ENCODE results near the gene SNAP47.

SNAP47 gene

GRCh38 chr1:227753999-227754711 lies 18.9 kb downstream of the SNAP47 start:
- H3K4me2 ChIP-seq (ENCODE audit: low read length): no peak overlapping the region
- H3K4me1 ChIP-seq (ENCODE audit: control insufficient read depth, low read length): no peaks in the 10 kb centered on the region
- H3K27me3 ChIP-seq (ENCODE audit: control insufficient read depth, low read length): no peaks in the 10 kb centered on the region
- TF ChIP-seq, protein P1, sequence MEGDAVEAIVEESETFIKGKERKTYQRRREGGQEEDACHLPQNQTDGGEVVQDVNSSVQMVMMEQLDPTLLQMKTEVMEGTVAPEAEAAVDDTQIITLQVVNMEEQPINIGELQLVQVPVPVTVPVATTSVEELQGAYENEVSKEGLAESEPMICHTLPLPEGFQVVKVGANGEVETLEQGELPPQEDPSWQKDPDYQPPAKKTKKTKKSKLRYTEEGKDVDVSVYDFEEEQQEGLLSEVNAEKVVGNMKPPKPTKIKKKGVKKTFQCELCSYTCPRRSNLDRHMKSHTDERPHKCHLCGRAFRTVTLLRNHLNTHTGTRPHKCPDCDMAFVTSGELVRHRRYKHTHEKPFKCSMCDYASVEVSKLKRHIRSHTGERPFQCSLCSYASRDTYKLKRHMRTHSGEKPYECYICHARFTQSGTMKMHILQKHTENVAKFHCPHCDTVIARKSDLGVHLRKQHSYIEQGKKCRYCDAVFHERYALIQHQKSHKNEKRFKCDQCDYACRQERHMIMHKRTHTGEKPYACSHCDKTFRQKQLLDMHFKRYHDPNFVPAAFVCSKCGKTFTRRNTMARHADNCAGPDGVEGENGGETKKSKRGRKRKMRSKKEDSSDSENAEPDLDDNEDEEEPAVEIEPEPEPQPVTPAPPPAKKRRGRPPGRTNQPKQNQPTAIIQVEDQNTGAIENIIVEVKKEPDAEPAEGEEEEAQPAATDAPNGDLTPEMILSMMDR (IDR thresholded peaks at IDR 0.05; ENCODE audit: low read depth, low read length, poor library complexity, severe bottlenecking): no peak
- no peak for TF ChIP-seq EZH2phosphoT487 (IDR thresholded peaks at IDR 0.05; ENCODE audit: borderline replicate concordance, low read length)
- no peaks in the 10 kb centered on the region for H3F3A ChIP-seq (ENCODE audit: control insufficient read depth, insufficient read depth)
- no peaks in the 10 kb centered on the region for H3K9me2 ChIP-seq (replicated peaks; ENCODE audit: control insufficient read depth, low read length)
- H3K36me3 ChIP-seq (ENCODE audit: control insufficient read depth, low read length): peaks cover 8% of the 10 kb centered on the region; the same call in 1 of the 2 replicates
- no peak overlapping the region for H3K27ac ChIP-seq (ENCODE audit: low read depth, low read length)
- H4K20me1 ChIP-seq (ENCODE audit: control insufficient read depth, insufficient read depth, low read depth, low read length): no peaks in the 10 kb centered on the region
- H3K9me3 ChIP-seq (ENCODE audit: control insufficient read depth, insufficient read depth, low read length): no peaks in the 10 kb centered on the region
- H3K4me3 ChIP-seq (ENCODE audit: low read length): no peak overlapping the region
- H3K79me2 ChIP-seq (ENCODE audit: control insufficient read depth, low read length): peaks cover 19% of the 10 kb centered on the region

GRCh38 chr1:227754958-227755357 lies 19.7 kb downstream of the SNAP47 start:
- Histone ChIP-seq H4K20me1 (ENCODE audit: control insufficient read depth, insufficient read depth, low read depth, low read length) (no peaks in the 10 kb centered on the region), H3K27me3 (ENCODE audit: control insufficient read depth, low read length) (no peaks in the 10 kb centered on the region), H3K4me2 (ENCODE audit: low read length) (no peak overlapping the region), H3K36me3 (ENCODE audit: control insufficient read depth, low read length) (peaks cover 16% of the 10 kb centered on the region; the same call in 1 of the 2 replicates), H3K4me1 (ENCODE audit: control insufficient read depth, low read length) (no peaks in the 10 kb centered on the region), H3K9me3 (ENCODE audit: control insufficient read depth, insufficient read depth, low read length) (no peaks in the 10 kb centered on the region), H3K4me3 (ENCODE audit: low read length) (no peak overlapping the region), H3K27ac (ENCODE audit: low read depth, low read length) (no peak overlapping the region), H3K9me2 (replicated peaks; ENCODE audit: control insufficient read depth, low read length) (no peaks in the 10 kb centered on the region), H3F3A (ENCODE audit: control insufficient read depth, insufficient read depth) (no peaks in the 10 kb centered on the region), H3K79me2 (ENCODE audit: control insufficient read depth, low read length) (peaks cover 11% of the 10 kb centered on the region)
- TF ChIP-seq EZH2phosphoT487 (IDR thresholded peaks at IDR 0.05; ENCODE audit: borderline replicate concordance, low read length): no peak
- TF ChIP-seq, protein P1 (IDR thresholded peaks at IDR 0.05; ENCODE audit: low read depth, low read length, poor library complexity, severe bottlenecking): no peak

DNA sequence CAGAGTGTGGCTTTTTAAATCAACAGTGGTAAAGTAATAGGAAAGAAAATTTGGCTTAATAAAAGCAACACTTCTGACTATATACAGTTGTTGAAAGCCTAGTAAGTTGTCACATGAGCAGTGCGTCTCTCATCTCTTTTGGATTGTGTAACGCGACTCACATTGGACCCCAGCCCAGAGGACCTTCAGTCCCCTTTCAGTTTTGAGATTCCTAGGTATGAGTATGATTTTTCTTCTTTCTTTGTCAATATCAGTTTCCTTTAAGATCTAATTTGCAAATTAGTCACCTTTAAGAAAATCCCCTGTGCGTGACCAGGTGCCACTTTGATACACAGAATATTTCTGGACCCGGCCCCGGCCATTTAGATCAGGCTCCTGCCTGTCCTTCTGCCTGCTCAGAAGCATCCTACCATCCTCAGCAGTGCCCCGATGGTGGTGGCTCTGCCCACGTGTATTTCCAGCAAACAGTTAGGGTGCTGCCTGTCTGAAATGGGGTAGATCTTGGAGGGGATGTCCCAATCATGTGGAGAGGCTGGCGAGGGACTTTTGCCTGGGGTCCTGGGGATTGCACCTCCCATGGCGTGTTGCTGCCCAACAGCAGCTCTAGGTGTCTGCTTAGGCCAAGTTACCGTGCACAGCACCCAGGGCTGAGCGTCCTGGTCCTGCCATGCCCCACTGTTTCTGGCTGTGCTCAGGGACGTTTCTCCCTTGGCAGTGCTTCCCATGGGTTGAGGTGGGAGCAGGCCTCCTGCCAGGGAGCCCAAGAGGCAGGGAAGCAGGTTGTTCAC lies 21.1 kb downstream of the SNAP47 start:
- Histone ChIP-seq H3F3A (ENCODE audit: control insufficient read depth, insufficient read depth) (no peaks in the 10 kb centered on the region), H3K9me3 (ENCODE audit: control insufficient read depth, insufficient read depth, low read length) (no peaks in the 10 kb centered on the region), H3K4me1 (ENCODE audit: control insufficient read depth, low read length) (no peaks in the 10 kb centered on the region), H3K4me2 (ENCODE audit: low read length) (no peak overlapping the region), H3K36me3 (ENCODE audit: control insufficient read depth, low read length) (peaks cover 20% of the 10 kb centered on the region), H4K20me1 (ENCODE audit: control insufficient read depth, insufficient read depth, low read depth, low read length) (no peaks in the 10 kb centered on the region), H3K79me2 (ENCODE audit: control insufficient read depth, low read length) (peaks cover 4% of the 10 kb centered on the region), H3K27me3 (ENCODE audit: control insufficient read depth, low read length) (no peaks in the 10 kb centered on the region), H3K9me2 (replicated peaks; ENCODE audit: control insufficient read depth, low read length) (no peaks in the 10 kb centered on the region), H3K4me3 (ENCODE audit: low read length) (no peak overlapping the region), H3K27ac (ENCODE audit: low read depth, low read length) (no peak overlapping the region)
- TF ChIP-seq EZH2phosphoT487 (IDR thresholded peaks at IDR 0.05; ENCODE audit: borderline replicate concordance, low read length): no peak
- TF ChIP-seq, protein P1 (IDR thresholded peaks at IDR 0.05; ENCODE audit: low read depth, low read length, poor library complexity, severe bottlenecking): no peak
